Midbrain (tissue), 1 donor: ENCODE measurements around the gene SVOPL.
"Not testable (repeated sequence)": the region's sequence is repeated elsewhere in the genome, so short reads cannot be mapped to it uniquely, and the experiment has no call there.

Experiments
- DNase-seq: peaks from one replicate; lab custom pipeline; 2025; lab: John Stamatoyannopoulos, UW

SVOPL gene

GRCh38 chr7:138701537-138701923 lies 368 bp upstream of the SVOPL start:
- no peak for DNase-seq

GRCh38 chr7:138699661-138700060 lies 1.5 kb downstream of the SVOPL start:
- no peak for DNase-seq

GRCh38 chr7:138698281-138698680 lies 2.9 kb downstream of the SVOPL start:
- no peak for DNase-seq

GRCh38 chr7:138697535-138698182 lies 3.5 kb downstream of the SVOPL start:
- DNase-seq = no peak

GRCh38 chr7:138695776-138696175 lies 5.4 kb downstream of the SVOPL start:
- not testable (repeated sequence) for DNase-seq

GRCh38 chr7:138695106-138695505 lies 6.1 kb downstream of the SVOPL start:
- DNase-seq = no peak

- DNase-seq = no peak
Measured at GRCh38 chr7:138691178-138691577, 10.0 kb downstream of the SVOPL start.

- no peak for DNase-seq
Measured at GRCh38 chr7:138690495-138690894, 10.7 kb downstream of the SVOPL start.

GRCh38 chr7:138688037-138688436 lies 13.1 kb downstream of the SVOPL start:
- not testable (repeated sequence) for DNase-seq

GRCh38 chr7:138684340-138684739 lies 16.8 kb downstream of the SVOPL start:
- DNase-seq = no peak

- DNase-seq = no peak
Measured at GRCh38 chr7:138679793-138680192, 21.4 kb downstream of the SVOPL start.

GRCh38 chr7:138670594-138670993 lies 30.6 kb downstream of the SVOPL start:
- DNase-seq = no peak

GRCh38 chr7:138669364-138669763 lies 31.8 kb downstream of the SVOPL start:
- DNase-seq = no peak

GRCh38 chr7:138668946-138669345 lies 32.2 kb downstream of the SVOPL start:
- DNase-seq = no peak

GRCh38 chr7:138668229-138668596 lies 32.9 kb downstream of the SVOPL start:
- no peak for DNase-seq

- DNase-seq = no peak
Measured at GRCh38 chr7:138667535-138668228, 33.5 kb downstream of the SVOPL start.

GRCh38 chr7:138666385-138666784 lies 34.8 kb downstream of the SVOPL start:
- no peak for DNase-seq

GRCh38 chr7:138665669-138666140 lies 35.5 kb downstream of the SVOPL start:
- DNase-seq = peak; percentile 42

- no peak for DNase-seq
Measured at GRCh38 chr7:138665249-138665648, 35.9 kb downstream of the SVOPL start.

GRCh38 chr7:138663725-138664710 lies 37.1 kb downstream of the SVOPL start:
- DNase-seq = peak; percentile 10

GRCh38 chr7:138662991-138663320 lies 38.2 kb downstream of the SVOPL start:
- DNase-seq = no peak
